ENCODE results near the gene ZIC5.
"Not testable (repeated sequence)": the region's sequence is repeated elsewhere in the genome, so short reads cannot be mapped to it uniquely, and the experiment has no call there.

Gene ZIC5

DNA sequence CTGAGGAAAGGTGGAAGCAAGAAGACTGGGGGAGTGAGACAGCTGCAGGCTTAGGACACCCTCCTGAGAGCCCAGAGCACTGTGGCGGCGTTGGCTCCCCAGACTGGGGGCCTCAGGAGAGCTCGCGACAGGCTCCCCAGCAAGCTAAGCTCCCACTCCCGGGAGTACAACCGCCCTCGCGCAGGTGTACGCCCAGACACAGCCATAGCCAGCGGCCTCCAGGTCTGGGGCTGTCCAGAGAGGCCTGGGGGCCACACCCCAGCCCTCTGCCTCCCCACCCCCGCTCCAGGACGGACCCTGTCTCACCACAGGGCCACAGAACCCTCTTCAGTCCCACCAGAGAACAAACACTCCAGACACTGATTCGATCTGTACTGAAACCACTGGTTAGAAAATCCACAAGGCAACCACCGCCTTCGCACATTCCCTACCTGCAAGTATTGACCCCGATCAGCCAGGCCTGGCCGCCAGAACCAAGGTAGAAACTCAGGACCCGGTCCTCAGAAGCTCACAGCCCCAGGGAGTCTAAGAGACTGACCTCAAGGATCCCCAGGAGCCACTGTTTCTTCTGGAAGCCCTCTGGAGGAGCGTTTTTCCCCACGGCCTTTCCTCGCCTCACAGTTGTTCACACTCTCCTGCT is 16.3 kb downstream of the ZIC5 start:
- FAIRE-seq (no peak), DNase-seq (ENCODE audit: insufficient read length, low spot score) (no peak)
- TF ChIP-seq POLR2A (IDR thresholded peaks at IDR 0.05; ENCODE audit: low read depth, low read length): no peak

DNA sequence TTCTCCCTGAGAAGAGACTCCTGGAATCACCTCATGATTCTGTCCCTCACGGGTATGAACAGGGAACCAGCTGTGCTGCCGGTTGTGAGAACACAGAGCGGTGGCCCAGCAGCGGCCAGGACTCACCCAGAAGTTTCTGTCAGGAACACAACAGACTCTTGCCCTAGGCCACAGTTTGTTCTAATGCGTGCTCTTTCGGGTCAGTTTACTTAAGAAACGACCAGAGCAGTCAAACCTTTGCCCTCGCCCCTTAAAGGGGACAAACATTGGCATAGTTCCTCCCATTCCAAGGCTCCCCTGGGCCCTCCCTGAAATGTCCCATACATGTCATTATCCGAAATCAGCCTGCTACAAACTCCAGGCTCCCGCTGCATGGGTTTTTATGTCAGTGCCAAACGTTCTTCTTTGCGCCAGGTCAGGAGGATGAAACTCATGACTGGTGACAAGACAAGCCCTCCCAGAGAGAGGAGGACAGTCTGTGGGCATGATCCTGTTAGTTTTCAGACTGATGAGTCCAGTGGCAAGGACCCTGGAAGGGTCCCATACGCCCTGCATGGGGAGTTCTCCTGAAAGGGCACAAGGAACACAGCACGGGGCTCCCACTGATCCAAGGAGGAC is 18.3 kb downstream of the ZIC5 start:
- TF ChIP-seq POLR2A (IDR thresholded peaks at IDR 0.05; ENCODE audit: low read depth, low read length): no peak
- DNase-seq (ENCODE audit: insufficient read length, low spot score): no peak
- FAIRE-seq: no peak

DNA sequence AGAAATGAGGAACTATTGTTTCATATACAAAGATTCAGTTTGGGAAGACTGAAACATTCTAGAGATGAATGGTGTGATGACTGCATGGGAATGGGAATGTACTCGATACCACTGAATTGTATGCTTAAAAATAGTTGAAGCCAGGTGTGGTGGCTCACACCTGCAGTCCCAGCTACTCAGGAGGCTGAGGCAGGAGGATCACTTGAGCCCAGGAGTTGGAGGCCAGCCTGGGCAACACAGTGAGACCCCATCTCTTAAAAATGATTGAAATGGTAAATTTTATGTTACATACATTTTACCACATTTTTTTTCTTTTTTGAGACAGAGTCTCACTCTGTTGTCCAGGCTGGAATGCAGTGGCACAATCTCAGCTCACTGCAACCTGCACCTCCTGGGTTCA is 19.9 kb downstream of the ZIC5 start:
- DNase-seq (ENCODE audit: insufficient read length, low spot score); FAIRE-seq: not testable (repeated sequence)

DNA sequence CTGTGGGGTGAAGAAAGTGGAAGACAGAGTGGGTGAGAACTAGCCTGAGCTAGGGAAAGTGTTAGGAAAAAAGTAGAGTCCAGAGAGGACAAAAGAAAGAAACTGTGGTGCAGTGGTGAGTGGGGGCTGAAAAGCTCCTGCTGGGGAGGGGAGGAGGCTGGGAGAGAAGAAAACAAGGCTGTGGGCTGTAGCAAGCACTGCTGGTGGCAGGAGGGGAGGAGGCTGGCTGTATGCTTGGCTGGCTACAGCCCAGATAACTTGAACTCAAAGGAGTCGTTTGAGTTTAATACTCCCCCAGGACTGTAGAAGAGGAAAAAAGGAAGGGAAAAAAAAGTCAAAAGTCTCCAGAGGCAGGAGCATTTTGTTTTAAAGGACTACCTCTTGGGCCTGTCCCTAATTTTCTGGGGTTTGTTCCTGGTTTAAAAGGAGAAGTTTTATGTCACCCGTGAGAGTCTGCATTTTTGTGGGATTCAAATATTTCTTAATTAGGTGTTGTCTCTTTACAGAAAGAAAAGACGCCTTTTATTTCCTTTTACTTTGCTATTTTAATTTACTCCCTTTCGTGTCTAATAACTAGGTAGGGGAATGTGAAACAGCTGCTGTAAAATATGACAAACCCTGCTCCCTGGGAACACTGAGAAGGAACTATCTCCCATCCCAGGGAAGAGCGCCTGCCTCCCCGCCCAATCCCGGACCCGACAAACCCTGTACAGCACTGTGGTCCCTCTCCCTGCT is 21.7 kb downstream of the ZIC5 start:
- FAIRE-seq (no peak), DNase-seq (ENCODE audit: insufficient read length, low spot score) (no peak)
- TF ChIP-seq POLR2A (IDR thresholded peaks at IDR 0.05; ENCODE audit: low read depth, low read length): no peak

DNA sequence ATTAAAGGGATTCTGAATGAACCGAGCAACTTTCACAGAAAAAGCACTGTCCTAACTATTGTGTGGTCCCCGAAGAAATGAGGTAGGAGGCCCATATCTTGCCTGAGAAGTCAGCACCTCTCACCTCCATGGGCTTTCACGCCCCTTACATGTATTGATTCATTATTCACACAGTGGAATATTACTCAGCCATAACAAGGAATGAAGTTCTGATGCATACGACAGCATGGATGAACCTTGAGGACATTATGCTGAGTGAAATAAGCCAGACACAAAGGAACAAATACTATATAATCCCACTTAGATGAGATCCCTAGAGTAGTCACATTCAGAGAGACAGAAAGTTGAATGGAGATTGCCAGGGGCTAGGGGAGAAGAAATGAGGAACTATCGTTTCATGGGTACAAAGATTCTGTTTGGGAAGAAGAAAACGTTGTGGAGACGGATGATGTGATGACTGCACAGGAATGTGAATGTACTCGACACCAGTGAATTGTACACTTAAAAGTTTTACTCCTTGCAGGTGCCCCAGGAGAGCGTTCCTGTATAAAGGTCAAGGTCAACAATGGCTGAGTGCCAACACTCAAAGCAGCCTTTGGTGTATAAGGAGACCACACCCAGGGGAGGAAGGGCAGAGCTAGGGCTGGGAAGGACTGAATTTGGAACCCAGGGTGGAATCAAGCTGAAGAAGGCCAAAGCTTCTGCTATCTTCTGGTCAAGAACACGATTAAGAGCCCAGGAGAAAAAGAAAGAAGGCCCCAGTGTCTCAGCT is 22.5 kb downstream of the ZIC5 start:
- DNase-seq (ENCODE audit: insufficient read length, low spot score): no peak
- no peak for TF ChIP-seq POLR2A (IDR thresholded peaks at IDR 0.05; ENCODE audit: low read depth, low read length)
- FAIRE-seq: no peak

DNA sequence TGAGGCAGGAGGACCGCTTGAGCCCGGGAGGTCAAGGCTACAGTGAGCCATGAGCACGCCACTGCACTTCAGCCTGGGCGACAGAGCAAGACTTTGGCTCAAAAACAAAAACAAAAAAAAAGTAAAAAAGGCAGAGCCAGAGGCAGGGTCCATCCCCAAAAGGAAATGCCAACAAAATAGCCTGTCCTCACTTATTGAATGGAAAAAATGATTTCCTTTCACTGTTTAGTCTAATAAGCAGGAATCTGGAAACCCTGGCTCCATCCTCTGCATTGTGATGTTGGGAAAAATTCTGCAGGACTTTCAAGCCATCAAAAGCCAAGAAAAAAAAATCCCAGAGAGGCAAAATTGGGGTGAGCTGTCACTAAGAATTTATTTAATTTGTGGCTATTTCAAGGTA is 23.2 kb downstream of the ZIC5 start:
- DNase-seq (ENCODE audit: insufficient read length, low spot score) (no peak), FAIRE-seq (no peak)
- TF ChIP-seq POLR2A (IDR thresholded peaks at IDR 0.05; ENCODE audit: low read depth, low read length): no peak

DNA sequence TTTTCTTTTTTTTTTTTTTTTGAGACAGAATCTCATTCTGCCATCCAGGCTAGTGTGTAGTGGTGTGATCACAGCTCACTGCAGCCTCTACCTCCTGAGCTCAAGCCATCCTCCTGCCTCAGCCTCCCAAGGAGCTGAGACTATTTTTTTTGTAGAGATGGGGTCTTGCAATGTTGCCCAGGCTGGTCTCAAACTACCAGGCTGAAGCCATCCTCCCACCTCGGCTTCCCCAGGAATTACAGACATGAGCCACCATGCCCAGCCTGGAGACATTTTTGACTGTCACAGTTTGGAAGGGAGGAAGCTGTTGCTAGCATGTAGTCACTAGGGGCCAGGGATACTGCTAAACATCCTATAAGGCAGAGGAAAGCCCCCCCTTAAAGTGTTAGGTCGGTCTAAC is 23.9 kb downstream of the ZIC5 start:
- no peak for TF ChIP-seq POLR2A (IDR thresholded peaks at IDR 0.05; ENCODE audit: low read depth, low read length)
- FAIRE-seq: no peak
- no peak for DNase-seq (ENCODE audit: insufficient read length, low spot score)

DNA sequence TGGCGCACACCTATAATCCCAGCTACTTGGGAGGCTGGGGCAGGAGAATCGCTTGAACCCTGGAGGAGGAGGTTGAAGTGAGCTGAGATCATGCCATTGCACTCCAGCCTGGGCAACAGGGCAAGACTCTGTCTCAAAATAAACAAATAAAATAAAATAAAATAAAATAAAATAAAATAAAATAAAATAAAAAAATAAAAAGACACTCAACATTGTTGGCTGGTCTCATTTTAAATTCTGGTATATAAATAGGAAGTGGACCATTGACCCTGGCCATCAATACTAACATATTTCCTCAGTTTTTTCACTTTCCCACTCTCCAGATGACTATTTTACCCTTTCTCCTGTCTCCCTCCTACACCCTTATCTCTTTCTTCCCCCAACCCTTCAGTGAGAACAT is 26.1 kb downstream of the ZIC5 start:
- FAIRE-seq; DNase-seq (ENCODE audit: insufficient read length, low spot score): not testable (repeated sequence)

DNA sequence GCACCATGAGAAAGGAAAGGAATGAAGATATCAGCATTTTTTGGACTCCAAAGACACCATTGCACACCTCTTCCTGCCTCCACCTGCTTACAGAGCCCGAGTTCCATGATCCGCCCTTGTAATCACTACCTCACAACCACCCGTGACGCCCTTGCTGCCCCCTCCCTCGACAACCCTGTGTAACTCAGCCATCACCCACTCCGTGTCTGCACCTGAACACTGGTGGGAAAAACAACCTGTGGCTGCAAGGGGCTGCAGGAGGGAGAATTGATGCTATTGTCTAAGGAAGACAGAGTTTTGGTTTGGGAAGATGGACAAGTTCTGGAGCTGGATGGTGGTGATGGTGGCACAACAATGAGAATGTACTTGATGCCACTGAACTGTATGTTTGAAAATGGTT is 27.0 kb downstream of the ZIC5 start:
- no peak for FAIRE-seq
- DNase-seq (ENCODE audit: insufficient read length, low spot score): no peak
- TF ChIP-seq POLR2A (IDR thresholded peaks at IDR 0.05; ENCODE audit: low read depth, low read length): no peak

DNA sequence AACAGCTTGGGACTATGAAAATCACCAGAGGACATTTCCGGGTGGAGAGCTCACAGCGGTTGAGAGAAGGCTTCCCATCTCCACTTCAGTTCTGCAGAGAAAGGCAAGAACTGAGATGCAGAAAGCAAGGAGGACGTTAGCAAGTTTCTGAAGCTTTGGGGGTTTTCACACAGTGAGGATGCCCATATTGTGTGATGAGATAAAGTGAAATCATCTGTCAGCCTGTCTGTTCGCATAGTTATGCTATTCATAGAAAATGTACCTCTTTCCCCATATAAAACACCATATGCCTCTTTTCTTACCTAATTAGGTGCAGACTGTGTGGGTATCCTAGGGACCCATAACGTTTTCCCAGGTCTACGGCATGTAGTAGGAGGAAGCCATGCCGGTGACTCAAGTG is 27.5 kb downstream of the ZIC5 start:
- no peak for DNase-seq (ENCODE audit: insufficient read length, low spot score)
- TF ChIP-seq POLR2A (IDR thresholded peaks at IDR 0.05; ENCODE audit: low read depth, low read length): no peak
- FAIRE-seq: no peak

DNA sequence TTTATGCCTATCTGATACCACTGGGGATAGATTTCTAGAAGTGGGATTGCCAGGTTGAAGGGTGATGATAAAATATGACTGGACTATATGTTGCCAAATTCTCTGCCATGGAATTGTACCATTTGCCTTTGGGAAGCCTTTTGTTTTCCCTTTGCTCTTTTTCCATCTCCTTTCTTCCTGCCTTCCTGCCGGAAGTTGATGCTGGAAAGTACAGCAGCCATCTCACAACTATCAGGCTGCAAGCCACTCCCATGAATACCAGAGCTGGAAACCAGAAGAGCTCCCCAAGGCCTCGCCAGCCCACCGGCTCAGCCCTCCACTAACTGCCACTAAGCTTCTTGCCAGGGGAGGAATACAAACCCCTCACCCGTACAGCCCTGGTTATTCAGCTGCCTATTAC is 29.7 kb downstream of the ZIC5 start:
- FAIRE-seq: no peak
- no peak for TF ChIP-seq POLR2A (IDR thresholded peaks at IDR 0.05; ENCODE audit: low read depth, low read length)
- no peak for DNase-seq (ENCODE audit: insufficient read length, low spot score)

DNA sequence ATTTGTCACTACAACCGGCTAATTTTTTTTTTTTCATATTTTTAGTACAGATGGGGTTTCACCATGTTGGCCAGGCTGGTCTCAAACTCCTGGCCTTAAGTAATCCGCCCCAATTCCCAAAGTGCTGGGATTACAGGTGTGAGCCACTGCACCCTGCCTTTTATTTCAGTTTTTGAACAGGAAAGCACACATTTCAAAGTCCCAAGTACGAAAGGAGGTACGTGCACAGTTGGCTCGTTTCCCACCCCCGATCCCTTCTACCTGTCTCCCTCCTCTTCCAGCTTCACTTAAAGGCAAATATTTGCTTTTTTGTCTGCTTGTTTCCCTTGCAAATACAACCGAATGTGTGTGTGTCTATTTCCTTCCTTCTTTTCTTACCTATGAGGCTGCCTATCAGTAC is 30.5 kb downstream of the ZIC5 start:
- TF ChIP-seq POLR2A (IDR thresholded peaks at IDR 0.05; ENCODE audit: low read depth, low read length): no peak
- no peak for DNase-seq (ENCODE audit: insufficient read length, low spot score)
- no peak for FAIRE-seq

DNA sequence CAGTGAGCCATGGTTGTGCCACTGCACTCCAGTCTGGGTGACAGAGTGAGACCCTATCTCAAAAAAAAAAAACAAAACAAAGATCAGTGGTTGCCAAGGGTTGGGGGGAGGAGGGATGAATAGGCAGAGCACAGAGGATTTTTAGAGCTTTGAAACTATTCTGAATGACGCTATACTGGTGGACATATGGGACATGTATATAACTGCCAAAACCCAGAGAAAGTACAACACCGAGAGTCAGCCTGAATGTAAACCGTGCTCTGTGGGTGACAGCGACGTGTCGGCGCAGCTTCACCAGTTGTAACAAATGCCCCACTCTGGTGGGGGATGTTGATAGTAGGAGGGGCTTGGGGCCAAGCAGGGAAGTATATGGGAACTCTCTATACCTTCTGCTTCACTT is 32.9 kb downstream of the ZIC5 start:
- TF ChIP-seq POLR2A (IDR thresholded peaks at IDR 0.05; ENCODE audit: low read depth, low read length): no peak
- FAIRE-seq (no peak), DNase-seq (ENCODE audit: insufficient read length, low spot score) (no peak)

DNA sequence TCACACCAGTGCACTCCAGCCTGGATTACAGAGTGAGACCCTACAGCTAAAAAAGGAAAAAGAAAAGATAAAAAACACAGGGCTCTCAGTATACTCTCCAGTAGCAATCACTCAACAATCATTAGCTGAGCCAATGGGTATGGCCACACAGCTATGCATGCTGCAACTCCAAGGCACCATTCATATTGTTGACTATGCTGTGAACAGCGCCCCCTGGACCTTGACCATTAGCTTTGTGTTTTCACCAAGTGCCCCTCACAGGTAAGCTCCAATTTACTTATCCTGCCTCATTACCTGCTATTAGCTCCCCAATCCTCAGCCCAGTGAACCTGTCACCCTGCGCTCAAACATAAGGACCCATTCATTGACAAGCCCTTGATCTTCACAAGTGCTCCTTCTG is 35.8 kb downstream of the ZIC5 start:
- DNase-seq (ENCODE audit: insufficient read length, low spot score) (no peak), FAIRE-seq (no peak)
- TF ChIP-seq POLR2A (IDR thresholded peaks at IDR 0.05; ENCODE audit: low read depth, low read length): no peak

Measured in H54 (cell line).